ENCODE results near the gene COX4I2. TPM values are rescaled to one million over a fixed set of nuclear protein-coding genes. Genes with fewer than 3 reads are reported as not detected.

COX4I2 gene
- polyA plus RNA-seq, 3 donors, result not detected

GRCh38 chr20:31602431-31602778, 35.3 kb upstream of the COX4I2 start:
- no peak overlapping the region for H3K9ac ChIP-seq (ENCODE audit: insufficient read depth, low read length, poor library complexity, severe bottlenecking)
- H2AFZ ChIP-seq (ENCODE audit: insufficient read depth, low read depth, low read length, poor library complexity, severe bottlenecking), result no peak overlapping the region
- H3K27ac ChIP-seq (ENCODE audit: low read depth in 1 of 2, low read length in 2 of 2), result no peak overlapping the region
- H3K4me3 Mint-ChIP-seq, result peak overlapping the region in 1 of 2 donors; percentile 50
- H3K27me3 Mint-ChIP-seq (ENCODE audit: low read depth in 3 of 3), result peaks cover 26 to 44% (median 32%) of the 10 kb centered on the region in 3 donors
- H3K36me3 Mint-ChIP-seq, result peaks cover 4% of the 10 kb centered on the region in 2 donors
- no peak overlapping the region for H3K4me2 ChIP-seq (replicated peaks; ENCODE audit: extremely low read depth, low read length, poor library complexity, severe bottlenecking)
- peaks cover 29 to 42% of the 10 kb centered on the region in 2 donors for H3K4me1 ChIP-seq (ENCODE audit: control insufficient read depth in 1 of 2, insufficient read depth in 2 of 2, low read length in 2 of 2)
- DNase-seq, result no peak
- H3K27ac Mint-ChIP-seq, result peak overlapping the region in 3 of 7 donors; percentile 83 to 95 (median 90)
- peaks cover 8 to 24% of the 10 kb centered on the region in 2 donors for H3K27me3 ChIP-seq (ENCODE audit: control insufficient read depth in 2 of 2, insufficient read depth in 2 of 2, low read length in 2 of 2)
- intact Hi-C loops (cut with micrococcal nuclease), result loop anchor here in 1 of 2 donors (10.0 kb wide), 1 partner anchor 512 kb away; no protein-coding TSS in a partner anchor
- no peak for TF ChIP-seq CTCF (IDR thresholded peaks at IDR 0.05)
- H3K79me2 ChIP-seq (ENCODE audit: insufficient read depth, low read length), result no peaks in the 10 kb centered on the region
- H3K36me3 ChIP-seq (replicated peaks in 1 of 2; ENCODE audit: control insufficient read depth in 1 of 2, insufficient read depth in 2 of 2, low read length in 2 of 2), result no peaks in the 10 kb centered on the region
- H3K4me1 Mint-ChIP-seq, result peaks cover 36% of the 10 kb centered on the region
- peaks cover 0 to 11% (median 2%) of the 10 kb centered on the region in 7 donors for H3K9me3 Mint-ChIP-seq
- no peak overlapping the region for H3K4me3 ChIP-seq (replicated peaks in 1 of 3; ENCODE audit: low read depth in 2 of 3, low read length in 3 of 3)
- no peaks in the 10 kb centered on the region for H4K20me1 ChIP-seq (ENCODE audit: insufficient read depth, low read length)
- no peaks in the 10 kb centered on the region for H3K9me3 ChIP-seq (replicated peaks in 1 of 2; ENCODE audit: control insufficient read depth in 1 of 2, insufficient read depth in 1 of 2, low read length in 2 of 2)
- no CpG with 5 or more reads among the region's 4 CpGs for WGBS (ENCODE audit: insufficient coverage)

GRCh38 chr20:31602779-31603441, 34.8 kb upstream of the COX4I2 start:
- H3K79me2 ChIP-seq (ENCODE audit: insufficient read depth, low read length), result no peaks in the 10 kb centered on the region
- H3K9me3 Mint-ChIP-seq, result peaks cover 0 to 11% (median 2%) of the 10 kb centered on the region in 7 donors
- no peak overlapping the region for H2AFZ ChIP-seq (ENCODE audit: insufficient read depth, low read depth, low read length, poor library complexity, severe bottlenecking)
- H3K36me3 Mint-ChIP-seq, result peaks cover 4% of the 10 kb centered on the region in 2 donors
- DNase-seq, result peak; percentile 41 to 75 (median 73)
- peaks cover 29 to 43% of the 10 kb centered on the region in 2 donors for H3K4me1 ChIP-seq (ENCODE audit: control insufficient read depth in 1 of 2, insufficient read depth in 2 of 2, low read length in 2 of 2)
- H3K4me3 ChIP-seq (replicated peaks in 1 of 3; ENCODE audit: low read depth in 2 of 3, low read length in 3 of 3), result no peak overlapping the region
- peaks cover 37% of the 10 kb centered on the region for H3K4me1 Mint-ChIP-seq
- intact Hi-C loops (cut with micrococcal nuclease), result loop anchor here in 1 of 2 donors (10.0 kb wide), 1 partner anchor 512 kb away; no protein-coding TSS in a partner anchor
- H3K27me3 Mint-ChIP-seq (ENCODE audit: low read depth in 3 of 3), result peaks cover 26 to 46% (median 33%) of the 10 kb centered on the region in 3 donors
- peak overlapping the region in 1 of 2 donors; percentile 50 for H3K4me3 Mint-ChIP-seq
- H3K4me2 ChIP-seq (replicated peaks; ENCODE audit: extremely low read depth, low read length, poor library complexity, severe bottlenecking), result no peak overlapping the region
- H3K27ac Mint-ChIP-seq, result peak overlapping the region in 5 of 7 donors; percentile 50 to 95 (median 89)
- peaks cover 8 to 29% of the 10 kb centered on the region in 2 donors for H3K27me3 ChIP-seq (ENCODE audit: control insufficient read depth in 2 of 2, insufficient read depth in 2 of 2, low read length in 2 of 2)
- H3K27ac ChIP-seq (ENCODE audit: low read depth in 1 of 2, low read length in 2 of 2), result no peak overlapping the region
- no peak overlapping the region for H3K9ac ChIP-seq (ENCODE audit: insufficient read depth, low read length, poor library complexity, severe bottlenecking)
- H4K20me1 ChIP-seq (ENCODE audit: insufficient read depth, low read length), result no peaks in the 10 kb centered on the region
- no peaks in the 10 kb centered on the region for H3K9me3 ChIP-seq (replicated peaks in 1 of 2; ENCODE audit: control insufficient read depth in 1 of 2, insufficient read depth in 1 of 2, low read length in 2 of 2)
- WGBS (ENCODE audit: insufficient coverage), result no CpG with 5 or more reads among the region's 17 CpGs
- H3K36me3 ChIP-seq (replicated peaks in 1 of 2; ENCODE audit: control insufficient read depth in 1 of 2, insufficient read depth in 2 of 2, low read length in 2 of 2), result no peaks in the 10 kb centered on the region
- no peak for TF ChIP-seq CTCF (IDR thresholded peaks at IDR 0.05)
